Body of pancreas (tissue), 4 donors: ENCODE data around the gene ZNF805.

Source experiments
- POLR2A ChIP-seq, 3 donors: fragments of 450-650 bp; IDR thresholded peaks; one replicate each; pipeline ENCODE4 v1.6.1; 2016; ENCODE audit warnings: antibody characterized with exemption in 3 of 3, mild to moderate bottlenecking in 2 of 3
- TF ChIP-seq, protein P1 (sequence below), 7 experiments: fragments of 450-650 bp in 4 of 7; fragments of 200-600 bp in 3 of 7; sonication (generic) in 3 of 7; IDR thresholded peaks; one replicate each; pipeline ENCODE4 v1.5.1; 2016 to 2019; ENCODE audit warnings: antibody characterized with exemption in 7 of 7

DNA sequence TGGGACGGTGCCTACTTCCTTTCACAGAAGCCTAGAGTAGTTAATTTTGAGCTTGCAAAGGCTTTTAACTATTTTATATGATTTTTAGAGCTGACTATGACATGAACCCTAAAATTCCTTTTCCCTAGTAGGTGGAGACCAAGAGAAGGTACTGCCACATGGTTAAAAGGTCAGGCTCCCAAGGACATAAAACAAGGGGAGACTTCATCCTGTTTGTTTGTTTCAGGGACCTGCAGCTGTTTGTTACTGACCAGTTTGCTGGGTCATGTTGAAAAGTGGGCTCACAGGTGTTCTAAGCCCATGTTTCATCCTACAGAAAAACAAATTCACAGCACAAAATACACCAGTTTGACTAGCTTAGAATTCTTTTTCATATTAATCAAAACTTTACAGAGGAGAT is 36.0 kb downstream of the ZNF805 start:
- TF ChIP-seq, protein P1, sequence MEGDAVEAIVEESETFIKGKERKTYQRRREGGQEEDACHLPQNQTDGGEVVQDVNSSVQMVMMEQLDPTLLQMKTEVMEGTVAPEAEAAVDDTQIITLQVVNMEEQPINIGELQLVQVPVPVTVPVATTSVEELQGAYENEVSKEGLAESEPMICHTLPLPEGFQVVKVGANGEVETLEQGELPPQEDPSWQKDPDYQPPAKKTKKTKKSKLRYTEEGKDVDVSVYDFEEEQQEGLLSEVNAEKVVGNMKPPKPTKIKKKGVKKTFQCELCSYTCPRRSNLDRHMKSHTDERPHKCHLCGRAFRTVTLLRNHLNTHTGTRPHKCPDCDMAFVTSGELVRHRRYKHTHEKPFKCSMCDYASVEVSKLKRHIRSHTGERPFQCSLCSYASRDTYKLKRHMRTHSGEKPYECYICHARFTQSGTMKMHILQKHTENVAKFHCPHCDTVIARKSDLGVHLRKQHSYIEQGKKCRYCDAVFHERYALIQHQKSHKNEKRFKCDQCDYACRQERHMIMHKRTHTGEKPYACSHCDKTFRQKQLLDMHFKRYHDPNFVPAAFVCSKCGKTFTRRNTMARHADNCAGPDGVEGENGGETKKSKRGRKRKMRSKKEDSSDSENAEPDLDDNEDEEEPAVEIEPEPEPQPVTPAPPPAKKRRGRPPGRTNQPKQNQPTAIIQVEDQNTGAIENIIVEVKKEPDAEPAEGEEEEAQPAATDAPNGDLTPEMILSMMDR (IDR thresholded peaks at IDR 0.05), result no peak
- no peak for TF ChIP-seq POLR2A (IDR thresholded peaks at IDR 0.05)
